NCI-H1694 (cell line): ENCODE data around the gene ASB5.
"Not testable (repeated sequence)": the region's sequence is repeated elsewhere in the genome, so short reads cannot be mapped to it uniquely, and the experiment has no call there.

ENCODE experiments used
- DNase-seq: peaks from one replicate; lab custom pipeline; 2025; lab: John Stamatoyannopoulos, UW

Gene ASB5

GRCh38 chr4:176268963-176269362, at the start of gene ASB5:
Gene ASB5, minus strand, starts transcription at chr4:176269222. Its CDS starts 114 bp downstream, at chr4:176269108.
- no peak for DNase-seq

- no peak for DNase-seq
These were observed 44.7 kb upstream of the ASB5 start for GRCh38 chr4:176313596-176314336.

GRCh38 chr4:176309772-176310171, 40.8 kb upstream of the ASB5 start:
- no peak for DNase-seq

GRCh38 chr4:176309046-176309445, 40.0 kb upstream of the ASB5 start:
- DNase-seq = no peak

- DNase-seq = no peak
These were observed 39.4 kb upstream of the ASB5 start for GRCh38 chr4:176308441-176308840.

GRCh38 chr4:176307666-176307930, 38.6 kb upstream of the ASB5 start:
- DNase-seq = no peak

- no peak for DNase-seq
These were observed 38.0 kb upstream of the ASB5 start for GRCh38 chr4:176306837-176307665.

- no peak for DNase-seq
These were observed 34.9 kb upstream of the ASB5 start for GRCh38 chr4:176303938-176304337.

- no peak for DNase-seq
These were observed 33.6 kb upstream of the ASB5 start for GRCh38 chr4:176302283-176303275.

- DNase-seq = no peak
These were observed 31.5 kb upstream of the ASB5 start for GRCh38 chr4:176300565-176300964.

- DNase-seq = no peak
These were observed 31.0 kb upstream of the ASB5 start for GRCh38 chr4:176300036-176300435.

GRCh38 chr4:176298664-176299063, 29.6 kb upstream of the ASB5 start:
- no peak for DNase-seq

GRCh38 chr4:176295907-176296306, 26.9 kb upstream of the ASB5 start:
- not testable (repeated sequence) for DNase-seq

GRCh38 chr4:176293660-176294059, 24.6 kb upstream of the ASB5 start:
- DNase-seq = no peak

- DNase-seq = no peak
These were observed 23.9 kb upstream of the ASB5 start for GRCh38 chr4:176292920-176293319.

GRCh38 chr4:176291748-176292147, 22.7 kb upstream of the ASB5 start:
- DNase-seq = no peak

- no peak for DNase-seq
These were observed 21.5 kb upstream of the ASB5 start for GRCh38 chr4:176290520-176290919.

GRCh38 chr4:176289561-176289960, 20.5 kb upstream of the ASB5 start:
- DNase-seq = no peak

GRCh38 chr4:176288020-176288419, 19.0 kb upstream of the ASB5 start:
- DNase-seq = no peak

GRCh38 chr4:176287546-176287945, 18.5 kb upstream of the ASB5 start:
- DNase-seq = no peak

GRCh38 chr4:176286728-176287127, 17.7 kb upstream of the ASB5 start:
- DNase-seq = no peak

- not testable (repeated sequence) for DNase-seq
These were observed 10.5 kb upstream of the ASB5 start for GRCh38 chr4:176279560-176279959.
